22Rv1 (cell line): ENCODE data around the gene BRS3.

Experiments used
- ZFX ChIP-seq: fragments of 450-650 bp; IDR thresholded peaks from 2 replicates; pipeline ENCODE4 v1.6.1; 2017; ENCODE audit warnings: antibody characterized with exemption, borderline replicate concordance
- TF ChIP-seq, protein P1 (sequence below): fragments of 450-650 bp; IDR thresholded peaks from 2 replicates; pipeline ENCODE4 v1.5.1; 2017; ENCODE audit warnings: mild to moderate bottlenecking

DNA sequence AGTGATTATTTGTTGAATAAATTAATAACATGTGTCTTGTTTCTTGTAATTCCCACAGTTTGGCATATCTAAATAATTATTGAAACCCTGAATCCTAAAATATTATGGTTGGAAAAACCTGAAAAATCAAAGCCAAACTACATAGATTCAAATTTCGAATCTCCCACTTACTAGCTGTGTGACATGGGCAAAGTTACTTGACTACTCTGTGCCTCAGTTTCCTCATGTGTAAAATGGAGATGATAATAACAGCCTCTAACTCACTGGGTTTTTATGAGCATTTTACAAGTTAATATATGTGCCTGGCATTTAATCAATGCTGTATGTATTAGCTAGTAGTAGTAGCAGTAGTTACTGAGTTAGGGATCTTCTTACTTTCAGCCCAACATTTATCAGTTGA lies 34.6 kb upstream of the BRS3 start:
- TF ChIP-seq, protein P1, sequence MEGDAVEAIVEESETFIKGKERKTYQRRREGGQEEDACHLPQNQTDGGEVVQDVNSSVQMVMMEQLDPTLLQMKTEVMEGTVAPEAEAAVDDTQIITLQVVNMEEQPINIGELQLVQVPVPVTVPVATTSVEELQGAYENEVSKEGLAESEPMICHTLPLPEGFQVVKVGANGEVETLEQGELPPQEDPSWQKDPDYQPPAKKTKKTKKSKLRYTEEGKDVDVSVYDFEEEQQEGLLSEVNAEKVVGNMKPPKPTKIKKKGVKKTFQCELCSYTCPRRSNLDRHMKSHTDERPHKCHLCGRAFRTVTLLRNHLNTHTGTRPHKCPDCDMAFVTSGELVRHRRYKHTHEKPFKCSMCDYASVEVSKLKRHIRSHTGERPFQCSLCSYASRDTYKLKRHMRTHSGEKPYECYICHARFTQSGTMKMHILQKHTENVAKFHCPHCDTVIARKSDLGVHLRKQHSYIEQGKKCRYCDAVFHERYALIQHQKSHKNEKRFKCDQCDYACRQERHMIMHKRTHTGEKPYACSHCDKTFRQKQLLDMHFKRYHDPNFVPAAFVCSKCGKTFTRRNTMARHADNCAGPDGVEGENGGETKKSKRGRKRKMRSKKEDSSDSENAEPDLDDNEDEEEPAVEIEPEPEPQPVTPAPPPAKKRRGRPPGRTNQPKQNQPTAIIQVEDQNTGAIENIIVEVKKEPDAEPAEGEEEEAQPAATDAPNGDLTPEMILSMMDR: no peak
- TF ChIP-seq ZFX: no peak
